Liver (tissue), 9 donors: ENCODE results near the gene DBH. TPM values are rescaled to one million over a fixed set of nuclear protein-coding genes. Genes with fewer than 3 reads are reported as not detected.

ENCODE experiments used
- DNase-seq: peaks from one replicate; pipeline ENCODE4 v3.0.0-alpha.2; 2017; ENCODE audit warnings: low spot score
- H3K27ac ChIP-seq, 2 donors: one replicate each; pipeline ENCODE4 v1.7.0; 2013; ENCODE audit warnings: inconsistent platforms in 2 of 2, low read length in 2 of 2, control low read depth in 1 of 2, low read depth in 1 of 2, mild to moderate bottlenecking in 1 of 2
- H3K27me3 ChIP-seq, 4 donors: one replicate each; pipeline versions ENCODE4 v1.6.1 to v1.7.0; 2013; ENCODE audit warnings: low read length in 3 of 4, inconsistent platforms in 1 of 4, mild to moderate bottlenecking in 1 of 4, moderate library complexity in 1 of 4; ENCODE audit not compliant: control insufficient read depth in 4 of 4, insufficient read depth in 4 of 4
- H3K36me3 ChIP-seq, 4 donors: one replicate each; pipeline versions ENCODE4 v1.6.1 to v1.7.0; 2013; ENCODE audit warnings: low read length in 3 of 4, mild to moderate bottlenecking in 3 of 4, low read depth in 1 of 4, moderate library complexity in 1 of 4; ENCODE audit not compliant: control insufficient read depth in 4 of 4, insufficient read depth in 3 of 4
- H3K4me1 ChIP-seq, 4 donors: one replicate each; pipeline versions ENCODE4 v1.6.1 to v1.7.0; 2013; ENCODE audit warnings: low read length in 3 of 4, mild to moderate bottlenecking in 3 of 4, moderate library complexity in 1 of 4; ENCODE audit not compliant: control insufficient read depth in 4 of 4, insufficient read depth in 4 of 4
- H3K4me3 ChIP-seq, 3 donors: one replicate each; pipeline versions ENCODE4 v1.6.1 to v1.7.0; 2013; ENCODE audit warnings: low read length in 3 of 3, control low read depth in 1 of 3, low read depth in 1 of 3, mild to moderate bottlenecking in 1 of 3
- H3K9ac ChIP-seq, 2 donors: one replicate each; pipeline ENCODE4 v1.7.0; 2013; ENCODE audit warnings: low read length in 2 of 2, mild to moderate bottlenecking in 2 of 2, moderate library complexity in 2 of 2, control low read depth in 1 of 2, low read depth in 1 of 2
- H3K9me3 ChIP-seq, 4 donors: one replicate each; pipeline versions ENCODE4 v1.6.1 to v1.7.0; 2013; ENCODE audit warnings: low read length in 3 of 4; ENCODE audit not compliant: control insufficient read depth in 4 of 4
- CTCF ChIP-seq: fragments of 150-350 bp; IDR thresholded peaks from 2 replicates; pipeline ENCODE4 v1.5.1; 2017; ENCODE audit warnings: improper control_type of control experiment, low read depth, low read length; ENCODE audit not compliant: missing input control
- EGR1 ChIP-seq, 2 donors: IDR thresholded peaks; 2 replicates each; pipeline ENCODE4 v1.6.1; 2016 to 2018; ENCODE audit warnings: antibody characterized with exemption in 2 of 2, low read depth in 2 of 2
- FOXA1 ChIP-seq: IDR thresholded peaks from 2 replicates; pipeline ENCODE4 v1.6.1; 2016; ENCODE audit warnings: antibody characterized with exemption
- FOXA2 ChIP-seq: IDR thresholded peaks from 2 replicates; pipeline ENCODE4 v1.6.1; 2016; ENCODE audit warnings: antibody characterized with exemption
- GABPA ChIP-seq, 2 donors: IDR thresholded peaks in 1 of 2; conservative IDR thresholded peaks in 1 of 2; 2 replicates each; pipeline ENCODE4 v1.6.1; 2016; ENCODE audit warnings: antibody characterized with exemption in 2 of 2, mild to moderate bottlenecking in 1 of 2, moderate library complexity in 1 of 2
- HNF4A ChIP-seq, 2 donors: conservative IDR thresholded peaks; 2 replicates each; pipeline ENCODE4 v1.6.1; 2016; ENCODE audit warnings: antibody characterized with exemption in 2 of 2, mild to moderate bottlenecking in 2 of 2
- HNF4G ChIP-seq: IDR thresholded peaks from 2 replicates; pipeline ENCODE4 v1.6.1; 2016; ENCODE audit warnings: antibody characterized with exemption
- JUND ChIP-seq, 2 donors: IDR thresholded peaks; 2 replicates each; pipeline ENCODE4 v1.6.1; 2016; ENCODE audit warnings: antibody characterized with exemption in 2 of 2
- MAX ChIP-seq: IDR thresholded peaks from 2 replicates; pipeline ENCODE4 v1.6.1; 2016; ENCODE audit warnings: antibody characterized with exemption
- NR2F2 ChIP-seq: IDR thresholded peaks from 2 replicates; pipeline ENCODE4 v1.6.1; 2016; ENCODE audit warnings: antibody characterized with exemption
- RAD21 ChIP-seq, 2 donors: IDR thresholded peaks; 2 replicates each; pipeline ENCODE4 v1.6.1; 2016; ENCODE audit warnings: antibody characterized with exemption in 2 of 2, mild to moderate bottlenecking in 2 of 2
- RXRA ChIP-seq, 2 donors: IDR thresholded peaks; 2 replicates each; pipeline ENCODE4 v1.6.1; 2017 to 2018; ENCODE audit warnings: antibody characterized with exemption in 2 of 2, mild to moderate bottlenecking in 1 of 2
- SP1 ChIP-seq: IDR thresholded peaks from 2 replicates; pipeline ENCODE4 v1.6.1; 2018; ENCODE audit warnings: antibody characterized with exemption, mild to moderate bottlenecking
- TAF1 ChIP-seq: conservative IDR thresholded peaks from 2 replicates; pipeline ENCODE4 v1.6.1; 2016; ENCODE audit warnings: antibody characterized with exemption, mild to moderate bottlenecking
- YY1 ChIP-seq: IDR thresholded peaks from 2 replicates; pipeline ENCODE4 v1.6.1; 2016; ENCODE audit warnings: antibody characterized with exemption, mild to moderate bottlenecking
- WGBS: extraction: QIAGEN DNeasy Blood & Tissue Kit; methylation state at CpG from one replicate; pipeline ENCODE4 v1.1.7; 2013; 5-methylcytosine and 5-hydroxymethylcytosine counted together
- polyA plus RNA-seq, 2 donors: library from polyadenylated mRNA; stranded (reverse) in 1 of 2; unstranded in 1 of 2; fragments of 200-250 nt in 1 of 2; fragments of >200 nt in 1 of 2; fragmentation: Nextera tagmentation in 1 of 2; extraction: Ambion mirVana in 1 of 2; gene quantifications; one replicate each; pipeline versions ENCODE4 v1.2.1 to v1.2.3, GENCODE V29; 2013 to 2015
- total RNA-seq, 2 donors: library from RNA; depleted of rRNA; stranded (reverse); fragments of >200 nt; gene quantifications; one replicate each; pipeline ENCODE4 v1.2.3, GENCODE V29; 2014
- TF ChIP-seq, protein P1 (sequence below): IDR thresholded peaks from 2 replicates; pipeline ENCODE4 v1.6.1; 2016; ENCODE audit warnings: antibody characterized with exemption, mild to moderate bottlenecking
- TF ChIP-seq, protein P2 (sequence below): IDR thresholded peaks from 2 replicates; pipeline ENCODE4 v1.6.1; 2016; ENCODE audit warnings: antibody characterized with exemption
- TF ChIP-seq, protein P3 (sequence below): IDR thresholded peaks from 2 replicates; pipeline ENCODE4 v1.6.1; 2016; ENCODE audit warnings: antibody characterized with exemption
- donor health status: healthy.
- donor health status: healthy.
- donor health status: healthy.
- donor health status: healthy.
- donor health status: healthy.

Gene DBH
- total and polyA plus RNA-seq, 4 donors, result 0.37 to 21.2 (median 2.5) TPM

DNA sequence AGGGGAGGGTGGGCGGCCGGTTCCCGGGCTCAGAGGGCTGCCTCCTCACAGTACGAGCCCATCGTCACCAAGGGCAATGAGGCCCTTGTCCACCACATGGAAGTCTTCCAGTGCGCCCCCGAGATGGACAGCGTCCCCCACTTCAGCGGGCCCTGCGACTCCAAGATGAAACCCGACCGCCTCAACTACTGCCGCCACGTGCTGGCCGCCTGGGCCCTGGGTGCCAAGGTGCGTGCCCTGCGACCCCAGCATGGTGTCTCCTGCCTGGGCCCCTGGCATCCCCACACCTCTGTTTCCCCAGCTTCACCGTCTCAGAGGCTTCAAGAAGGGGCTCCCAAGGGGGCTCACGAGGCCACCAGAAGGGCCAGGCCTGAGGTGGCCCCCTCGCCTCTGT, 7.2 kb downstream of the DBH start:
- H3K4me1 ChIP-seq, result no peaks in the 10 kb centered on the region
- no peak for DNase-seq
- TF ChIP-seq NR2F2 (no peak), CTCF (no peak), HNF4A (conservative IDR thresholded peaks at IDR 0.05) (no peak), RXRA (IDR thresholded peaks at IDR 0.05) (no peak), MAX (no peak), SP1 (no peak), EGR1 (IDR thresholded peaks at IDR 0.05; ENCODE audit: low read depth in 2 of 2) (no peak), HNF4G (no peak), RAD21 (IDR thresholded peaks at IDR 0.05) (no peak), YY1 (no peak), TAF1 (no peak), FOXA1 (no peak), GABPA (IDR thresholded peaks at IDR 0.05 in 1 of 2, conservative IDR thresholded peaks at IDR 0.05 in 1 of 2) (no peak), JUND (IDR thresholded peaks at IDR 0.05) (no peak), FOXA2 (no peak)
- TF ChIP-seq, protein P1, sequence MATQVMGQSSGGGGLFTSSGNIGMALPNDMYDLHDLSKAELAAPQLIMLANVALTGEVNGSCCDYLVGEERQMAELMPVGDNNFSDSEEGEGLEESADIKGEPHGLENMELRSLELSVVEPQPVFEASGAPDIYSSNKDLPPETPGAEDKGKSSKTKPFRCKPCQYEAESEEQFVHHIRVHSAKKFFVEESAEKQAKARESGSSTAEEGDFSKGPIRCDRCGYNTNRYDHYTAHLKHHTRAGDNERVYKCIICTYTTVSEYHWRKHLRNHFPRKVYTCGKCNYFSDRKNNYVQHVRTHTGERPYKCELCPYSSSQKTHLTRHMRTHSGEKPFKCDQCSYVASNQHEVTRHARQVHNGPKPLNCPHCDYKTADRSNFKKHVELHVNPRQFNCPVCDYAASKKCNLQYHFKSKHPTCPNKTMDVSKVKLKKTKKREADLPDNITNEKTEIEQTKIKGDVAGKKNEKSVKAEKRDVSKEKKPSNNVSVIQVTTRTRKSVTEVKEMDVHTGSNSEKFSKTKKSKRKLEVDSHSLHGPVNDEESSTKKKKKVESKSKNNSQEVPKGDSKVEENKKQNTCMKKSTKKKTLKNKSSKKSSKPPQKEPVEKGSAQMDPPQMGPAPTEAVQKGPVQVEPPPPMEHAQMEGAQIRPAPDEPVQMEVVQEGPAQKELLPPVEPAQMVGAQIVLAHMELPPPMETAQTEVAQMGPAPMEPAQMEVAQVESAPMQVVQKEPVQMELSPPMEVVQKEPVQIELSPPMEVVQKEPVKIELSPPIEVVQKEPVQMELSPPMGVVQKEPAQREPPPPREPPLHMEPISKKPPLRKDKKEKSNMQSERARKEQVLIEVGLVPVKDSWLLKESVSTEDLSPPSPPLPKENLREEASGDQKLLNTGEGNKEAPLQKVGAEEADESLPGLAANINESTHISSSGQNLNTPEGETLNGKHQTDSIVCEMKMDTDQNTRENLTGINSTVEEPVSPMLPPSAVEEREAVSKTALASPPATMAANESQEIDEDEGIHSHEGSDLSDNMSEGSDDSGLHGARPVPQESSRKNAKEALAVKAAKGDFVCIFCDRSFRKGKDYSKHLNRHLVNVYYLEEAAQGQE, result no peak
- TF ChIP-seq, protein P2, sequence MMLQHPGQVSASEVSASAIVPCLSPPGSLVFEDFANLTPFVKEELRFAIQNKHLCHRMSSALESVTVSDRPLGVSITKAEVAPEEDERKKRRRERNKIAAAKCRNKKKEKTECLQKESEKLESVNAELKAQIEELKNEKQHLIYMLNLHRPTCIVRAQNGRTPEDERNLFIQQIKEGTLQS, result no peak
- TF ChIP-seq, protein P3, sequence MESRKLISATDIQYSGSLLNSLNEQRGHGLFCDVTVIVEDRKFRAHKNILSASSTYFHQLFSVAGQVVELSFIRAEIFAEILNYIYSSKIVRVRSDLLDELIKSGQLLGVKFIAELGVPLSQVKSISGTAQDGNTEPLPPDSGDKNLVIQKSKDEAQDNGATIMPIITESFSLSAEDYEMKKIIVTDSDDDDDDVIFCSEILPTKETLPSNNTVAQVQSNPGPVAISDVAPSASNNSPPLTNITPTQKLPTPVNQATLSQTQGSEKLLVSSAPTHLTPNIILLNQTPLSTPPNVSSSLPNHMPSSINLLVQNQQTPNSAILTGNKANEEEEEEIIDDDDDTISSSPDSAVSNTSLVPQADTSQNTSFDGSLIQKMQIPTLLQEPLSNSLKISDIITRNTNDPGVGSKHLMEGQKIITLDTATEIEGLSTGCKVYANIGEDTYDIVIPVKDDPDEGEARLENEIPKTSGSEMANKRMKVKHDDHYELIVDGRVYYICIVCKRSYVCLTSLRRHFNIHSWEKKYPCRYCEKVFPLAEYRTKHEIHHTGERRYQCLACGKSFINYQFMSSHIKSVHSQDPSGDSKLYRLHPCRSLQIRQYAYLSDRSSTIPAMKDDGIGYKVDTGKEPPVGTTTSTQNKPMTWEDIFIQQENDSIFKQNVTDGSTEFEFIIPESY, result no peak
- WGBS, result 90% methylated on average over 20 of the region's 20 CpGs
- no peaks in the 10 kb centered on the region for H3K9me3 ChIP-seq
- H3K27me3 ChIP-seq, result no peaks in the 10 kb centered on the region
- H3K27ac ChIP-seq, result no peak overlapping the region
- H3K36me3 ChIP-seq, result no peaks in the 10 kb centered on the region
- H3K4me3 ChIP-seq, result no peak overlapping the region
- no peak overlapping the region for H3K9ac ChIP-seq
